GM23338 (cell line): ENCODE measurements around the gene KLHDC8B.

Source experiments
- CTCF ChIP-seq, 2 experiments: fragments of 200-600 bp in 1 of 2; sonication (generic) in 1 of 2; conservative IDR thresholded peaks; 2 replicates each; pipeline versions ENCODE4 v1.5.1 to v1.6.1; 2016 to 2017; ENCODE audit warnings: antibody characterized with exemption in 2 of 2, low read depth in 2 of 2, mild to moderate bottlenecking in 2 of 2, moderate library complexity in 1 of 2
- EZH2 ChIP-seq: fragments of 200-600 bp; sonication (generic); IDR thresholded peaks from one replicate; pipeline ENCODE4 v1.8.0; 2017; ENCODE audit warnings: antibody characterized with exemption, mild to moderate bottlenecking, low read depth; ENCODE audit not compliant: unreplicated experiment
- EZH2phosphoT487 ChIP-seq: fragments of 200-600 bp; sonication (generic); IDR thresholded peaks from one replicate; pipeline ENCODE4 v1.8.1; 2018; ENCODE audit warnings: antibody characterized with exemption; ENCODE audit not compliant: unreplicated experiment

- TF ChIP-seq CTCF (conservative IDR thresholded peaks at IDR 0.05; ENCODE audit: low read depth in 2 of 2) (no peak), EZH2phosphoT487 (no peak), EZH2 (no peak)
These were observed 10.0 kb downstream of the KLHDC8B start for GRCh38 chr3:49181351-49181750.
